NCI-H1694 (cell line): ENCODE results near the gene SIRPA.

Experiments
- DNase-seq: peaks from one replicate; lab custom pipeline; 2025; lab: John Stamatoyannopoulos, UW

SIRPA gene

GRCh38 chr20:1888796-1889463 is 6.3 kb upstream of the SIRPA start:
- no peak for DNase-seq

GRCh38 chr20:1890469-1891262 is 4.5 kb upstream of the SIRPA start:
- DNase-seq, result no peak

- DNase-seq, result no peak
Observed at GRCh38 chr20:1891263-1892118, 3.7 kb upstream of the SIRPA start.

GRCh38 chr20:1892119-1892385 is 3.2 kb upstream of the SIRPA start:
- no peak for DNase-seq

GRCh38 chr20:1893721-1894470 is 1.3 kb upstream of the SIRPA start:
- no peak for DNase-seq

- DNase-seq, result no peak
Observed at GRCh38 chr20:1894471-1894950, 696 bp upstream of the SIRPA start.

- no peak for DNase-seq
Observed at GRCh38 chr20:1895674-1896483, 672 bp downstream of the SIRPA start.

- no peak for DNase-seq
Observed at GRCh38 chr20:1896484-1897258, 1.5 kb downstream of the SIRPA start.

- no peak for DNase-seq
Observed at GRCh38 chr20:1897541-1897940, 2.3 kb downstream of the SIRPA start.

GRCh38 chr20:1897965-1898464 is 2.8 kb downstream of the SIRPA start:
- DNase-seq, result no peak

- no peak for DNase-seq
Observed at GRCh38 chr20:1898482-1899240, 3.5 kb downstream of the SIRPA start.

- no peak for DNase-seq
Observed at GRCh38 chr20:1899241-1899525, 4.0 kb downstream of the SIRPA start.

GRCh38 chr20:1900321-1900801 is 5.2 kb downstream of the SIRPA start:
- DNase-seq, result no peak

- DNase-seq, result no peak
Observed at GRCh38 chr20:1901704-1902103, 6.5 kb downstream of the SIRPA start.

- no peak for DNase-seq
Observed at GRCh38 chr20:1902188-1902587, 7.0 kb downstream of the SIRPA start.

GRCh38 chr20:1904135-1904534 is 8.9 kb downstream of the SIRPA start:
- no peak for DNase-seq

- DNase-seq, result no peak
Observed at GRCh38 chr20:1905009-1905408, 9.8 kb downstream of the SIRPA start.

- no peak for DNase-seq
Observed at GRCh38 chr20:1905693-1906092, 10.5 kb downstream of the SIRPA start.

- DNase-seq, result no peak
Observed at GRCh38 chr20:1906361-1907051, 11.3 kb downstream of the SIRPA start.
